CD4-positive, alpha-beta T cell treated with Interleukin-6 at 100 ng/mL for 8 hours (primary cell): ENCODE measurements around the gene IFT25.

Experiments used
- DNase-seq: peaks from one replicate; pipeline ENCODE4 v3.0.0-alpha.2; 2020; ENCODE audit warnings: mixed read lengths, low spot score

Gene IFT25

DNA sequence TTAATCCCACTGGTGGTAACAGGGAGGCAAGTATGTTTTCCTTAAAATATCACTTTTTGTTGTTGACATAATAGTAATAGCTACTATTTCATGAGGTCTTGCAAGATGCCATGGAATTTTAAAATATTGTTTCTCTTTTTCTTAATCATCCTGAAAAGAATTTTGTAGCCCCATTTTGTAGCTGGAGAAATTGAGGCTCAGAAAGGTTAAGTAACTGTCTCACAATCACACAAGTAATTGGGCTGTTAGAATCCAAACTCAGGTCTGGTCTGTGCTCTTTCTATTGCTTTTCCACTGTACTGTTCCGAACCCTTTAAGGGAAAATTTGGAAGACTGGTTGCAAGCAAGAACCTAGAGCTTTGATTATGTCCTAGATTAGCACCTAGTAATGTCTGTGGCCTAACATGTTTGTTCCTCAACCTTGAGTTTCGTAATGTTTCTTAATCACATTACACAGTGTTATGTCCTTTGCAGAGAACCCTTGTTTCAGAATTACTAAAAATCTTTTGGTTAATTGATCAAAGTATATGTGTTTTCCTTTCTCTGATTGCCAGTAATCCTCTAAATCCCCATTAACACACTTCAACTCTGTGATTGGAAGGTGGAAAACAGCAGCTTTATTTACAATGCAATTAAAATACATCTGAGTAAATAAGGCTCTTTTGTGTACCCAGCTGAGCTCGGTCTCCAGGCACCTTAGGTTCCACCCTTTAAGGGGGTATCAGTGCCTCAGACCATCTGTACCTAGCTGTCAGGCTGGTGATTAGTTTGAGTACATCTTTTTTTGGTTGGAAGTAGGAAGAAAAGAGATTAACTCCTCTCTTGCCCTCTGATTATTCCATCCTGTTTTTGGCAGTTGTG is 11.0 kb upstream of the IFT25 start:
- DNase-seq: no peak

DNA sequence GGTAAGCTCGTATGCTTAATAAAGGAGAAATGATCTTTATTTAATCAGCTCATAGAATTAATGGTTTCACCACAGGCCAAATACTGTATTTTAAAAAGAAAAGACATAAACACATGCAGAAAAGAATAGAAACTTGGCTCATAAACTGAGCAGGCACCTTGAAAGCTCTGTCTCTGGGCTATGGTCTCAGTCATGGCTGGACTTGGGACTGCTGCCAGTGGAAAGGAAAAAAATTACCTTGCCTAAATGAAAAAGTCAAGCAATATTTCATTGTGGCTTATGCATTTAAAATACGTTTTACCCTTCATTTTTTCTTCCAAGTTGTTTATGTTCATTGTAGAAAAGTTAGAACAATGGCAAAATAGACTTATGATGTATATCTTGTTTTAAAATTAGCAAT is 8.6 kb upstream of the IFT25 start:
- DNase-seq: no peak

DNA sequence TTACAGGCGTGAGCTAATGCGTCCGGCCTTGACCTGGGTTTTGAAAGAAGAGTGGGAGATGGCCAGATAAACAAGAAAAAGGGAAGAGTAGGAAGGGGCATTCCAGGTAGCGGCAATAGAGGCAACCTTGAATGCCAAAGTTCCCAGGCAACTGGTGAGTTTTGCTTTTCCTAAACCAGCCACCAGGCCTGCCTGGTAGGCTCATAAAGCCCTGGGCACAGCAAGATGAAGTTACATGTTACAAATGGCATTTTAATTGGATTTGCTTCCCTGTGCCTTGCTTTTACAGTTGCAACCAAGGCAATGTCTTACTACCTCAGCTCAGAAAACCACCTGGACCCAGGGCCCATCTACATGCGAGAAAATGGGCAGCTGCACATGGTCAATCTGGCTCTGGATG is 6.2 kb upstream of the IFT25 start:
- DNase-seq: no peak

DNA sequence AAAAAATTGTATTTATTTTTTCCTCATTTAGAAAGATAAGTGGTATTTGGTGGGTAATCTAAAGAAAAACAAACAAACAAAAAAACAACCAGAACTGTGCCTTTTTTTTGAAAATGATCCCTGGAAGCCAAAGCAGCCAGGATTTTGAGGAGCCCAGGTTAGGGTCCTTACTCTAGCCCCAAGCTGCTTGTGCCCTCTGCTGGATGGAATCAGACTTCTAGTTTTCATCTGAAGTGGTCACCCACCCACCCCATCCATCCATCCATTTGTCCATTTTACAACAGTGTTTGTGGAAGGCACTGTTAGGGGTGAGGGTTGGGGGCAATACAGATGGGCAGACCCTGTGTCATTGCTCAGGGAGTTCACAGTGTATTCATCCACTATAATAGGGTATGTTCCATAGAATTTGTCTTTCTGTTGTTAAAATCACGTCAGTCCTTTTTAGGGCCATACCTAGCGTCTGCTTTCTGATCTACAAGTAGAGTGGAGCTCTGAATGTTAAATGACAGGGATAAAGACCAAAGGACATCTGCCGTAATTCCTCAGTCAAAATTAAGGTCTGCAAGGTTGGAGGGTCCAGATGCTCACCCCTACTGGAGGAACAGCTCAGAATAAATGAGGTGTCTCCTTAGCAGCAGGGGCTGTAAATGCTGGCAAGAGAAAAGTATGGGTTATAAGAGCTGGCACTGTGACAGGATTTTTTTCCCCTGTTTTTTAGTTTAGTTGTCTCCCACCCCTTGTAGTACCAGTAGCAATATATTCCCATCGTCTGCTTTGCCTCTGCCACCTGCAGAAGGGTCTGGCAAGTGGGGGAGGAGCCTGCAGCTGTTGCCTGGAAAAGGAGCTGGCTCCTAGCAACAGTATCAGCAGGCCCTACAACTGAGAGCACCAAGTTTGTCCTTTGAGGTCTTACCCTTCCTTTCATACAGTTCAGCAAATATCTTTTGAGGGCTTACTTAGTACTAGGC is 3.8 kb upstream of the IFT25 start:
- peak; percentile 6 for DNase-seq

DNA sequence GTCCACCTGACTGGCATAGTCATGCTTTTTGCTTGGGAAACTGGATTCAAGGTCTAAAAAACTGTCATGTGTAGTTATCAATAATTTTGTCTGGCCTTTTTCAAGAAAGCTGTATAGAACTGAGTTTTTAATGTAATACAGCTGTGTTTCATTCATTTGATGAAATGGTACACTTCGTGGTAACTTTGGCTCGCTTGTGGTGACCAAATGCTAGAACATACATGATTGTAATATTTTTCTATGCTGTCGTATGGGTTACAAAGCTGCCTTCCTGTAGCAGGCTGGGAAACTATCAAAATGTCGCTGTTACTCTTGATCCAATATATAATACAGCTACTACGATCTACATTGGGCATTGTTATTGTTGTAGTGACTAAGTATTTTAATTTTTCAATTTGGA is 2.8 kb upstream of the IFT25 start:
- no peak for DNase-seq

DNA sequence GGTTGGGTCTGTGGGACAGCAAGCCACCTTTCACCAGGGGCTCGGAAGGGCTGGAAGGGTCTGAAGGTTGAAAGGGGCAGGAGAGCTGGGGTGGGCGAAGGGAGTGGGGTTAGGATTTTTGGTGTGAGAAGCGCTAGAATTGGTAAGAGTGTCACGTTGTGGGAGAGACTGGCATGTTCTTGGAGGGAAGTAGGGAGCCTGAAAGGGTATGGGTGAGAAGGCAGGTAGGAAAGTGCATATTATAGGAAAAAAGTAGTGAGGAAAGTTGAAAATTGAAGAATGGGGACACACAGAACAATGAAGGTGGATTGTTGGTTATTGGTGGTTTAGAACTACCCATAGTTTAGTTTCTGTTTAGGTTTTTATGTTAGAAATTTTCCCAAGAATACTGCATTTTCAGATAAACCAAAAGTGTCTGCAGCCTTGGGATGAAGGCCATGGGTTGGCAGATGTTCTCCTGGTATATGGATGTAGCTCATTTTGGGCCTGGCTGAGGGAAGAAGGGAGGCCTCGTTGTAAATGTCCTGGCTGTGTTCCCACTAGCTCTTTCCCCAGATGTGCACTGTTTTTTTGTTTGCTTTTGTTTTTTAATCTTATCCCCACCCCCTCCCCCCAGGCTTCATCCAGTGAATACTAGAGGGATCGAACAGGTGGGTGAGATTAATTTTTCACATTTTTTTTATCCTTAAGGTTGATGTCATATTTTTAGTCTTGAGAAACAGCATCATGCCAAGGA is 1.8 kb upstream of the IFT25 start:
- DNase-seq: no peak

DNA sequence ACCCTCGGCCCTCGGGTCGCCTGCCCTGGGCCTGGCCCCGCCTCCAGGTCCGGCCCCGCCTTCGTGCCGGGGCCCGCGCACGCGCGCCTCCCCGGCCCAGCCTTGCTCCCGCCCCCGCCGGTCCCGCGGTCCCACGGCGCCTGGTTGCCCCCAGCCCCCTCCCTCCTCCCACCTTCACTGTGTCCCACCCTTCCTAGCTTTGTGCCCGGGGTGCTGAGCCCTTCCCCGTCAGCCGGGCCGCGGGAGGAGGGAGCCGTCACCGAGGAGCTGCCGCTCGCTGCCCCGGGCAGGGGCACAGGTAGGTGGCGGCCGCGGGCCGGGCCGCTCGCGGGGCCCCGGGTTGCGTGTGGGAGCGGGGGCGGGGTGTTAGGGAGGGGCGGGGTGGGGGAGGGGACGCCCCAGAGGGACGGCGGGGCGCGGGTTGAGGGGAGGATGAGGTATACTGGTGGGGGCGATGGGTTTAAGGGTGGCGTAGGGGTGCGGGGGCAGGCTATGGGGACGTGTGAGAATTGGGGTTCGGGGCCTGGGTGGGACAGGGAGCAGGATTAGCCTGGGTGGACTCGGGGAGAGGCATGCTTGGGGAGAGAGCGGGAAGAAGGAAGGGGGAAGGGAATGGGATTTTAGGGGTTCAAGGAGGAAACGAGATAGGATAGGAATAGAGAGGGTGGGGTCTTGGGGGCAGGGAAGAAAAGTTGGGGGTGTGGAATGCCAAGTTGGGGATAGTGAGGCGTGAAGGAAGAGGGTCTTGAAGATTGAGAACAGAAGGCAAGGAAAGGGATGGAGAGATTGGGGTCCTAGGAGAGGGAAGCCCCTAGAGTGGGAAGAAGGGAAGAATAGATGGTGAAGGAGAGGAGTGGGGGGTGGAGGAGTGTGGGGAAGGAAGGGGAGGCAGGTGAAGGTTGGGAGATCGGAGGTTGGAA is 1.0 kb upstream of the IFT25 start, which contains the start of gene LRRC42:
LRRC42 (plus strand) TSS at position 99 of the 920 bp plus-strand sequence. CDS start 5,650 bp downstream, outside the sequence.
- DNase-seq: no peak

DNA sequence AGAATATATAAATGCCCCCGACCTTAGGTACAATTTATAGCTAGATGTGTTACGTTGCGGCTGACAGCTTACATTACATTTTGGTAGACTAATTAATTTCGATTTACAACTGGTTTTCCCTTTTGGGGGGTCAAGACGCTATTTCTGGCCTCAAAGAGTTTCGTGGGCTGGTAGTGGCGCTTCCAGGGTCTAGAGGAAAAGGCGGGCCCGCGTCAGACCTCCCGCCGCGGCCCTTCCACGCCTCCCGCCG is 391 bp downstream of the IFT25 start:
- DNase-seq: no peak

DNA sequence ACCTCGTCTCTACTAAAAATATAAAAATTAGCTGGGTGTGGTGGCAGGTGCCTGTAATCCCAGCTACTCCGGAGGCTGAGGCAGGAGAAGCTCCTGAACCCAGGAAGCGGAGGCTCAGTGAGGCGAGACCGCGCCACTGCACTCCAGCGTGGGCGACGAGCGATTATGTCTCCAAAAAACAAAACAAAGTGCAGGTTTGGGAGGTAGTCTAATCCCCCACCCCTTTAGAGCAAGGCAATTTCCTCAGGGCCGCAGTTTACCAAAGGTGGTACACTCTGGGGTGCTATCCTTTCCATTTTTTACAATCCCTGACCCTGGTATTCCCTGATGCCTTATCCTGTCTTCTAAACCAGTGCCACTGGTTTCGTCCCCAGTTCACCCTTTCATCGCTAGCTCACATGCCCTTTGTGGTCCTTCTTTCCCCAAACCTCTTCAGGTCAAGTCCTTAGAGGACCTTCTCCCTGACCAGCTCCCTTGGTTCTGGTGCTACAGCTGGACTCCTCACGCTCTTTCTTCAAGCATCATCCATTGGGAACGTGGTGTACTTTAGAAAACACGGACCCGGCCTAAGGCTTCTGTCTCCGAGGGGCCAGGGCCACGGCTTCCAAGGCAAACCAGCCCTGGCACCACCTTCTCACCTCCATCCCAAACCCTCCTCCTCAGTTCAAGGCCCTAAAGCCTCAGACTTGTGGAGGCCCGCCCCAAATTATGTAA is 873 bp downstream of the IFT25 start:
- no peak for DNase-seq

DNA sequence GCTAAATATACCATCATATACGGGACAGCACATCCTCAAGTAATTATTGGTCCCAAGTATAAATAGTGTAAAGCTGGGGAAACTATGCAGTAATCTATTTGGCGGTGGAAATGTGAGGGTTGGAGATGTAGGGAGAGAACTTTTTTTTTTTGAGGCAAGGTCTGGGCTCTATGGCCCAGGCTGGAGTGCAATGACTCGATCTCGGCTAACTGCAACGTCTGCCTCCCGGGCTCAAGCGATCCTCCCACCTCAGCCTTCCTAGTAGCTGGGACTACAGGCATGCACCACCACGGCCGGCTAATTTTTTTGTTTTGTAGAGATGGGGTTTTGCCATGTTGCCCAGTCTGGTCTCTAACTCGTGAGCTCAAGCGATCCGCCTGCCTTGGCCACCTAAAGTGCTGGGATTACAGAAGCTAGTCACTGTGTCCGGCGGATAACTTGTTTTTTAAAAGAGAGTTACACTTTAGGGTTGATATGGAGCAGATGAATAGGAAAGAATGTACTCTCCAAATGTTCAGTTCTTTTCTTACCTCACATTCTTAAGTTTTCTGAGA is 1.9 kb downstream of the IFT25 start:
- DNase-seq: no peak

DNA sequence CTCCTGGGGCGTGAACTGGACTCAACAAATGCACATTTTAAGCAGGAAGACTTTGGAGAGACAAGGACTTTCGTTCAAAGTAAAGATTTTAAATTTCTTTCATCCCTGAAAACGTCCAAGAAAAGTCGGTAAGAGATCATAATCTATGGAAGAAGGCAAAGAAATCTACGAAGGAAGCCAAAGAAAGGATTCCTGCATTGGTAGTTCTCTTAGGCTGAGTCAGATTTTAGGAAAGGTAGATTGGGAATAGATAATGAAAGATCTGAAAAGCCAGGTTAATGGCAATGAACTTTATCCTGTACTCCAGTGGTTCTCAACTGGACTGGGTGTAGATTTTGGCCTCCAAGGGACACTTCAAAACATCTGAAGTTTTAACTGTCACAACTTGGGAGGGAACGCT is 2.4 kb downstream of the IFT25 start:
- no peak for DNase-seq

DNA sequence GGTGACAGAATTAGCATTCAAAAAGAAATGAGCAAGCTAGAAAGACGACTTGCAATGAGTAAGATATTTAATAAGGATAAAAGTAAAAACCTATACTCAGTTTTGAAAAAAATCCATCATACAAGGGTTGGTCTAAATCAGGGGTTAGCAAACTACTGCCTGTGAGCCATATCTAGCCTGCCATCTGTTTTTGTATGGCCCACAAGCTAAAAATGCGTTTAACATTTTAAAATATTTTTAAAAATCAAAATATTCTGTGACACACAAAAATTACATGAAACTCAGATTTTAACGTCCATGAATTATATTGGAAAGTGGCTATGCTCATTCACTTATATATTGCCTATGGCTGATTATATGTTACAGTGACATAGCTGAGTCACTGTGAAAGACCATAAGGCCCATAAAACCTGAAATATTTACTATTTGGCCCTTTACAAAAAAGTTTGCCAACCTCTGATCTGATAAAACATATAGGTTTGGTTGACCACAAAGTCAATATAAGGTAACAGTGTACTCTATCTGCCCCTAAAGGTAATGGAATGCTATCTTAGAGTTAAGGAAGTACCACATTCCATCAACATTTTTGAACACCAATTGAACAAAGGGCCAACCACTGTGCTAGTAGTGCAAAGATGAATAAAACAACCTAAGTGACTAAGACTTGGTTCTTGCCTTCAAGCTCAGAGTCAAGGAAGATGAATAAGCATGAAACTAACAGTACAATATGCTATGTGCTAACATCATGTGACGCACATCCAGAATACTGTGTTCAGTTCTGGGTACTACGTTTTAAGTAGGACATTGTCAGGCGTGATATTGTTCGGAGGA is 3.2 kb downstream of the IFT25 start:
- DNase-seq: no peak

DNA sequence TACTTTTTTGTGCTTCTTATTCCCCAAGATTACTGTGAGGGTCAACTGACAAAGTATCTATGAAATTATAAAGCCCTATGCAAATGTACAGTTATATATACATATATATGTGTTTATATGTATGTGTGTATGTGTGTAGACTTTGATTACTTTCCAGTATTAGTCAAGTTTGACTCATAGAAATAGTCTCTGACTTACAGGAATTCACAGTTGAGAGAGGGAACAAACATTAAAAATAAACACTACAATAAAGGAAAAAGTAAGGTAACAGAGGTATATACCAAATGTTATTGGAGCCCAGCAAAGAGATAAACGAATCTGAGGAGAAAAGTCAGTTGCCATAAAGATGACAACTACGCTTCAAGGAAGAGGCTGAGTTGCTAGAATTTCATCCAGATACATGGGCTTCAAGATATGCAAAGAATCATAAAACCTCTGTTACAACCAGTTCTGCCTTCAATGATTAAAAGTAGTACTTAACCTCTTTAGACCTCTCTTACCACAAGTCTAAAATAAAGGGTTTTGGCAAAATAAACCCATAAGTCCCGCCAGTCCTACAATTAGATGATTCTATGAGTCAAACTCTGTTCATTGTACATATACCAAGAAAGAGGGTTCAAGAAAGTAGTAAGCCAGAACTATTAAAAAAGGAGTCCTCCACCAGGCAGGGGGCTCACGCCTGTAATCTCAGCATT is 7.2 kb downstream of the IFT25 start:
- DNase-seq: no peak

DNA sequence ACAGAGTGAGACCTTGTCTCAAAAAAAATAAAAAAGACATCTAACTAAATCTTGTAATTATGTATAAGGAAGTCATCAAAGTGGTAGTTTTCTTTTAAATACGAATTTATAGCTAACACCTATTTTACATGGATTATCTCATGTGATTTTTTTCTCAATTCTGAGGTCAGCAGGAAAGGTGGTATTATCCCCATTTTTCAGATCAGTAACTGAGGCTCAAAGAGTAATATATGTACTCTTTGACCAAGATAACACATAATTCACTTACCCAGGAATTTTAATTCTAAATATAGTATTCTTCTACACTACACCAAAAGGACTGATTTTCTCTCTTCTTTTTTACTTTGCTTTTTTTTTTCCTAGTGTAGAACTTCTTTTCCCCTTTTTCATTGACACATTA is 9.1 kb downstream of the IFT25 start:
- DNase-seq: no peak

DNA sequence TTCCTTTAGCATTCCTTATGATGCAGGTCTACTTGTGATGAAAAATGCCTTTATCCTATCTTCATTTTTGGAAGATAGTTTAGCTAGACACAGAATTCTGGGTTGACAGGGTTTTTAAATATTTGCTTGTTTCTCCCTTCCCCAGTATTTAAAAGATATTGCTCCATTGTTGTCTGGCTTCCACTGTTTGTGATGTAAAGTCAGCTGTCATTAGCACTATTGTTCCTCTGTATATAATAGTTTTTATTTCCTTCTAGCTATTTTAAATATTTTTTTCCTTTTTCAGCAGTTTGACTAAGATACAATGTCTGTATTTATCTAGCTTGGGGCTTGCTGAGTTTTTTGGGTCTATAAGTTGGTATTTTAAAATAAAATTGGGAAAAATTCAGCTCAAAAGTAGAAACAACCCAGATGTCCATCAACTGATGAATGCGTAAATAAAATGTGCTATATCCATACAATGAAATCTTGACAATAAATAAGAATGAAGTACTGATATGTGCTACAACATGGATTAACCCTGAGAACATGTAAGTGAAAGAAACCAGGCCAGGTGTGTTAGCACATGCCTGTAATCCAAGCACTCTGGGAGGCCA is 11.2 kb downstream of the IFT25 start:
- no peak for DNase-seq

DNA sequence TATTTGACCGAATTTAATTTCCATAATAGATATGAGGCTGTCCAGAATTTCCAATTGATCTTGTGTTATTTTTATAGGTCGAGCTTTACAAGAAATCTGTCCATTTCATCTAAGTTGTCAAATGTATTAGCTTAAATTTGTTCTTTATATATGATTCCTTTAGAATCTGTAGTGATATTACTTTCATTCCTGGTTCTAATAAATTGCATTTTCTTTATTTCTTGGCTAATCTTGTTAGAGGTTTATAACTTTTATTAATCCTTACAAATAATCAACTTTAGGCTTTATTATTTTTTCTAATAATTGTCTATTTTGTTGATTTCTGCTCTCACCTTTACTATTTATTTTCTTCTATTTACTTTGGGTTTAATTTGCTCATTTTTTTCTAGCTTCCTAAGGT is 14.0 kb downstream of the IFT25 start:
- no peak for DNase-seq

DNA sequence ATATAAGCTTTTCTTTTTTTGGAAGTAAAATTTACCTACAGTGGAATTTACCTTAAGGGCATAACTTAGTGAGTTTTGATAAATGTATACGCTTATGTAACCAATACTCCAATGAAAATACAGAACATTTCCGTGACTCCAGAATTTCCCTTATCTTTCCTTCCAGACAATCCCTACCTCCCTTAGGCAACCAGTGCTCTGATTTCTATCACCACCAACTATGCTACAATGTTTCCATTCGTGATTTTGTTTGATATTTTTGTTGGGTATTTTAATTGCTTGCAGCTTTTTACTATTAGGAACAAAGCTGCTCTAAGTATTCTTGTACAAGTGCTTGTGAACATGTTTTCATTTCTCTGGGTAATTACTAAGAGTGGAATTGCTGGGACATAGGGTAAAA is 14.6 kb downstream of the IFT25 start:
- no peak for DNase-seq

DNA sequence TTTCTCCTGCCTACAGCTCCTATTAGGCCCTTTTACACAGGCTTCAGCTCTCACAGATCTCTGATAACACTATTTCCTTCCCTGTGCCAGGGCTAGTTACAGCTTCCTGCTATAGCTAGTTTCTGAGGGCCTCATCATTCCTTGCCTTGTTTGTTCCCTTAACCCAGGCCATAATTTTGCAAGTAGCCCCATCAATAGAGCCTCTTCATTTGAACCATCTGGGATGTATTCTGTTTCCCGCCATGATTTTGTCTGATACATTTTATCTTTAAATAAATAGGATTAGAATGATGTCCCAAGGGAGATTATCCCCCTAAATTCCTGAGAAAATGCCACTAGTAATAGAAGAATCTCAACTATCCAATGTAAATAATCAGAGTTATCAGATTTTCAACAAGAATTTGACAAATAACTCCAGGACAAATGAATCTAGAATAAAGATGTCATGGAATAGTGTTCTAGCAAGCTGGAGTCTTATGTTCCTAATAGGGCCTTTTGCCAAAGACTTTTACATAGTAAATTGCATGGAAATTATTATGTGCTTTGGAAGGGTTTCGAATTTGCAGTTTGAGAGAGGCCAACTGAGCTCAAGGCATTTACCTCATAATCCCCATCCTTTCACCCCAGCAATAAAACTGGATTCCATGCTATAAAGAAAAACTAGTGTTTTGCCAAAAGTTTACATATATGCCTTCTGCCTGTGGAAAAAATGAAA is 16.1 kb downstream of the IFT25 start:
- DNase-seq: no peak
